Measurements from ENCODE around the gene BUB1. TPM values are rescaled to one million over a fixed set of nuclear protein-coding genes. Genes with fewer than 3 reads are reported as not detected.

The BUB1 gene
- total and polyA plus RNA-seq, 9 donors: 0.17 to 2.3 (median 0.74) TPM

GRCh38 chr2:110647777-110648176, 30.1 kb downstream of the BUB1 start:
- Histone ChIP-seq H3K9me3 (no peaks in the 10 kb centered on the region), H3K27ac (no peak overlapping the region), H3K4me1 (ENCODE audit: insufficient read depth) (no peaks in the 10 kb centered on the region), H3K27me3 (no peaks in the 10 kb centered on the region), H3K4me3 (no peak overlapping the region), H3K36me3 (no peaks in the 10 kb centered on the region)
- no peak for TF ChIP-seq POLR2A (IDR thresholded peaks at IDR 0.05)
- DNase-seq: no peak
- 91 to 96% (median 92%) methylated on average over 3 of the region's 3 CpGs for WGBS, 3 donors
- intact Hi-C loops (cut with DNase I): no loop called here

- no peaks in the 10 kb centered on the region for H3K27me3 ChIP-seq
- H3K9me3 ChIP-seq: no peaks in the 10 kb centered on the region
- TF ChIP-seq EP300 (IDR thresholded peaks at IDR 0.05): no peak
- TF ChIP-seq CTCF (IDR thresholded peaks at IDR 0.05): no peak
- no peak for TF ChIP-seq POLR2A (IDR thresholded peaks at IDR 0.05)
- 90 to 97% (median 94%) methylated on average over 2 of the region's 2 CpGs for WGBS, 3 donors
- no peak for DNase-seq
- no peak overlapping the region for H3K27ac ChIP-seq
- no peaks in the 10 kb centered on the region for H3K4me1 ChIP-seq (ENCODE audit: insufficient read depth)
- intact Hi-C loops (cut with DNase I): no loop called here
- no peak overlapping the region for H3K4me3 ChIP-seq
- no peaks in the 10 kb centered on the region for H3K36me3 ChIP-seq
Measured at GRCh38 chr2:110645616-110646015, 32.2 kb downstream of the BUB1 start.

GRCh38 chr2:110644357-110644756, 33.5 kb downstream of the BUB1 start:
- Histone ChIP-seq H3K4me3 (no peak overlapping the region), H3K4me1 (ENCODE audit: insufficient read depth) (no peaks in the 10 kb centered on the region), H3K27me3 (no peaks in the 10 kb centered on the region), H3K36me3 (no peaks in the 10 kb centered on the region), H3K9me3 (no peaks in the 10 kb centered on the region), H3K27ac (no peak overlapping the region)
- TF ChIP-seq POLR2A (IDR thresholded peaks at IDR 0.05): no peak
- TF ChIP-seq EP300 (IDR thresholded peaks at IDR 0.05): no peak
- no peak for TF ChIP-seq CTCF (IDR thresholded peaks at IDR 0.05)
- DNase-seq: no peak
- WGBS, 3 donors: 98 to 99% (median 98%) methylated on average over 3 of the region's 3 CpGs
- intact Hi-C loops (cut with DNase I): no loop called here

- Histone ChIP-seq H3K27me3 (no peaks in the 10 kb centered on the region), H3K4me3 (no peak overlapping the region), H3K36me3 (no peaks in the 10 kb centered on the region), H3K27ac (no peak overlapping the region), H3K4me1 (ENCODE audit: insufficient read depth) (no peaks in the 10 kb centered on the region), H3K9me3 (no peaks in the 10 kb centered on the region)
- intact Hi-C loops (cut with DNase I): no loop called here
- DNase-seq: no peak
- TF ChIP-seq EP300 (IDR thresholded peaks at IDR 0.05) (no peak), POLR2A (IDR thresholded peaks at IDR 0.05) (no peak), CTCF (IDR thresholded peaks at IDR 0.05) (no peak)
Measured at GRCh38 chr2:110642360-110642759, 35.5 kb downstream of the BUB1 start.

- Histone ChIP-seq H3K9me3 (no peaks in the 10 kb centered on the region), H3K4me3 (no peak overlapping the region), H3K4me1 (ENCODE audit: insufficient read depth) (no peaks in the 10 kb centered on the region), H3K27ac (no peak overlapping the region), H3K27me3 (no peaks in the 10 kb centered on the region), H3K36me3 (no peaks in the 10 kb centered on the region)
- intact Hi-C loops (cut with DNase I): no loop called here
- 89 to 92% (median 91%) methylated on average over 3 of the region's 3 CpGs for WGBS, 3 donors
- no peak for TF ChIP-seq POLR2A (IDR thresholded peaks at IDR 0.05)
- TF ChIP-seq CTCF (IDR thresholded peaks at IDR 0.05): no peak
- no peak for TF ChIP-seq EP300 (IDR thresholded peaks at IDR 0.05)
- no peak for DNase-seq
Measured at GRCh38 chr2:110639972-110640371, 37.9 kb downstream of the BUB1 start.

Measured in ovary (tissue), 9 donors.